Activated CD4-positive, alpha-beta T cell treated with anti-CD3 and anti-CD28 coated beads for 36 hours (primary cell): ENCODE measurements around the gene ACADSB. TPM values are rescaled to one million over a fixed set of nuclear protein-coding genes. Genes with fewer than 3 reads are reported as not detected.

Experiments
- ATAC-seq: fragments of 200-7000 bp; cut with Tn5 transposase; one replicate; pipeline ENCODE4 v1.10.0; 2021; ENCODE audit warnings: mild to moderate bottlenecking, moderate library complexity
- CTCF ChIA-PET: fragments of 350-600 bp; sonication (Branson Sonifier 250); formaldehyde crosslinking; loops from one replicate; lab custom pipeline; 2021; ENCODE audit warnings: antibody characterized with exemption; lab: Charles Lee
- POLR2A ChIA-PET: fragments of 350-600 bp; sonication (Branson Sonifier 250); formaldehyde crosslinking; loops from one replicate; lab custom pipeline; 2021; ENCODE audit warnings: antibody characterized with exemption, inconsistent platforms; lab: Charles Lee
- DNase-seq: peaks from one replicate; pipeline ENCODE4 v3.0.0-alpha.2; 2020
- H3K27ac Mint-ChIP-seq: one replicate; pipeline ENCODE4 v1.8.0; 2021; ENCODE audit warnings: mixed read lengths
- H3K27me3 Mint-ChIP-seq: one replicate; pipeline ENCODE4 v1.8.0; 2021; ENCODE audit warnings: mixed read lengths
- H3K36me3 Mint-ChIP-seq: one replicate; pipeline ENCODE4 v1.8.0; 2021; ENCODE audit warnings: low read depth, mixed read lengths
- H3K4me1 Mint-ChIP-seq: one replicate; pipeline ENCODE4 v1.8.0; 2021; ENCODE audit warnings: mixed read lengths
- H3K4me3 Mint-ChIP-seq: one replicate; pipeline ENCODE4 v1.8.0; 2021; ENCODE audit warnings: mild to moderate bottlenecking, moderate library complexity, mixed read lengths
- H3K9me3 Mint-ChIP-seq: one replicate; pipeline ENCODE4 v1.8.0; 2021; ENCODE audit warnings: low read depth, mixed read lengths
- intact Hi-C, 2 experiments: fragments of 100-400 bp; cut with DNase I in 1 of 2; cut with micrococcal nuclease in 1 of 2; formaldehyde crosslinking; loops; one replicate each; pipeline versions ENCODE4 v1.14.2 to v1.15.1; 2022 to 2024; cut with DNase I, micrococcal nuclease
- total RNA-seq, 2 experiments: library from RNA; stranded (reverse); gene quantifications; one replicate each; pipeline ENCODE4 v1.2.3, GENCODE V29; 2021

The ACADSB gene
- total RNA-seq, 2 experiments from 2014 or later = 24.0 to 25.5 TPM

DNA sequence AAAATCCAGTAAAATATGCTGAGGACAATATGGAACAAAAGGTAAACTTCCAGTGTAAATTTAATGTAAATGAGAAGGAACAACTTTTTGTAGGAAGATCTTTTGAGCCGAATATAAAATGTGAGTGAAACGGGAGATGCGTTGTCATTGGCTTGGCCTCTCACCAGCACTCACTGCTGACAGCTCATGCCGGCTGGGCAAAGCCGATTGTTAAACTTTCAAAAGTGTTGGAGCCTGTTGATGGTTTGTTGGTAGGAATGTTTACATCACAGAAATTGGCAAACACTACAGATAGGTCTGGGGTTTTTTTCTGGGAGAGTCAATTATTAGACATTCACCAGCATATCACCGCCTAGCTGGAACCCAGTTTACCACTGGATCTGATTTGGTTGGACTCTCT, 22.5 kb upstream of the ACADSB start:
- CTCF ChIA-PET = no interaction called here
- H3K4me3 Mint-ChIP-seq = no peak overlapping the region
- no peak overlapping the region for H3K27ac Mint-ChIP-seq
- ATAC-seq (no peak), DNase-seq (no peak)
- POLR2A ChIA-PET = no interaction called here
- no peaks in the 10 kb centered on the region for H3K27me3 Mint-ChIP-seq
- peaks cover 8% of the 10 kb centered on the region for H3K36me3 Mint-ChIP-seq
- H3K4me1 Mint-ChIP-seq = peaks cover 8% of the 10 kb centered on the region
- intact Hi-C loops = no loop called here
- no peaks in the 10 kb centered on the region for H3K9me3 Mint-ChIP-seq

DNA sequence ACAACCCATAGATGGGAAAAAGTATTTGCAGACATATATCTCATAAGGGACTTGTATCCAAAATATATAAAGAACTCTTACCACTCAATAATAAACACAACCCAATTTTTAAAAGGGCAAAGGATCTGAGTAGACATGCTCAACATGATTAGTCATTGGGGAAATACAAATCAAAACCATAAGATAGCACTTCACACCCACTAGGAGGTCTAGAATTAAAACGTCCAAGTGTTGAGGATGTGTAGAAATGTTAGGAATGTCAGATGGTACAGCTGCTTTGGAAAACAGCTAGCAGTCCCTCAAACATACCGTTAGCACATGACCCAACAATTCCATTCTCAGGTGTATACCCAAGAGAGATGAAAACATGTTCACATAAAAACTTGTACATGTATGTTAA, 20.3 kb upstream of the ACADSB start:
- H3K27me3 Mint-ChIP-seq = no peaks in the 10 kb centered on the region
- no peak for DNase-seq
- H3K27ac Mint-ChIP-seq = no peak overlapping the region
- peaks cover 15% of the 10 kb centered on the region for H3K36me3 Mint-ChIP-seq
- intact Hi-C loops = no loop called here
- no peaks in the 10 kb centered on the region for H3K9me3 Mint-ChIP-seq
- H3K4me1 Mint-ChIP-seq = peaks cover 2% of the 10 kb centered on the region
- no peak overlapping the region for H3K4me3 Mint-ChIP-seq
- no peak for ATAC-seq
- ChIA-PET POLR2A (no interaction called here), CTCF (no interaction called here)

DNA sequence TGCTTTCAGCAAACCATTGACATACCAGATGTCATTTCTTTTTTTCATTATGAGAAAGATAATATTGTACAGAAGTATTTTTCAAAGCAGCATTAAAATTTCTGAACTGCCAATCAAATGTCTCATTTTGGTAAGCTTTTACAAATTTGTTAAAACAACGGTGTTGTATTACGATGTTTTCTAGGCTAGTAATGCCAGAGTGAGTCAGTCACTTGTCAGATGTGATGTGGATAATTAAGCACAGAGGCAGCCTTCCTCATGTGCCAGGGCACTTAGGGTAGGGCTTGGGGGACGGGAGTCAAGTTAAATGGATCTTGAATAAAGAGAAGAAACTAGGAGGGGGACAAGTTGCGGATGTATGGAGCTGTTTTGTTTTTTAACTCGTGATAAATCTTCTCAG, 18.5 kb upstream of the ACADSB start:
- DNase-seq = no peak
- no peak for ATAC-seq
- Mint-ChIP-seq H3K36me3 (peaks cover 27% of the 10 kb centered on the region), H3K4me1 (peaks cover 2% of the 10 kb centered on the region), H3K4me3 (no peak overlapping the region), H3K27me3 (no peaks in the 10 kb centered on the region), H3K9me3 (no peaks in the 10 kb centered on the region), H3K27ac (peak overlapping the region; percentile 75)
- intact Hi-C loops = no loop called here
- CTCF ChIA-PET = interaction anchor here (0.9 to 2.0 kb wide), 4 partner anchors 9 to 15 kb away, joined by 3 to 12 read pairs (median 5); no protein-coding TSS in a partner anchor
- POLR2A ChIA-PET = interaction anchor here (0.6 kb wide), 1 partner anchor 11 kb away, joined by 4 read pairs; no protein-coding TSS in a partner anchor

DNA sequence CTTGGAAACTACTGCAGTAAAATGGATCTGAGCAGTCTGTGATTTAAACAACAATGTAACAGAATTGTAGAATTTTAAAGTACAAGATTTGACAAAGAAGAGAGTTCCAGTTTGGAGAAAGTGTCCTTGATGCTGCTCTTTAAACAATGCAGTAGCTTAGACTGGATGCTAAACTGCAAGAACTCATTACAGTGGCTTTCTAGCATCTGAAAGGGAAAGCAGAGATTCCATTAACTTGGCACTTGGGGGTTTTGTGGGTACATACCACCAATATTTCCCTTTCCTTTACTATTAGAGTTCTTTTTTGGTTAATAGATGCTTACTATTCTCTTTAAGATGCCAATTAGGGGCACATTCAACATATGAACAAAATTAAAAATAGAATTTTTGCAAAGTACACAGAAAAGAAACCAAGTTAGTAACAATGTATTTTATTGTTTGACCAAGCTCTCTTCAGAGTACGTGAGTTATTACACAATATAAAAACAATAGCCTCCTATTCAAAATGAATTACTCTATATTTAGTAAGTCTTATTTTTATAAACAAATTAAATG, 16.7 kb upstream of the ACADSB start:
- no peak for DNase-seq
- Mint-ChIP-seq H3K4me3 (no peak overlapping the region), H3K27me3 (no peaks in the 10 kb centered on the region), H3K4me1 (peaks cover 2% of the 10 kb centered on the region), H3K36me3 (peaks cover 34% of the 10 kb centered on the region), H3K27ac (no peak overlapping the region), H3K9me3 (no peaks in the 10 kb centered on the region)
- ATAC-seq = no peak
- intact Hi-C loops = no loop called here
- POLR2A ChIA-PET = no interaction called here
- CTCF ChIA-PET = interaction anchor here (0.7 to 1.6 kb wide), 2 partner anchors 16 to 519 kb away, joined by 3 read pairs; no protein-coding TSS in a partner anchor

DNA sequence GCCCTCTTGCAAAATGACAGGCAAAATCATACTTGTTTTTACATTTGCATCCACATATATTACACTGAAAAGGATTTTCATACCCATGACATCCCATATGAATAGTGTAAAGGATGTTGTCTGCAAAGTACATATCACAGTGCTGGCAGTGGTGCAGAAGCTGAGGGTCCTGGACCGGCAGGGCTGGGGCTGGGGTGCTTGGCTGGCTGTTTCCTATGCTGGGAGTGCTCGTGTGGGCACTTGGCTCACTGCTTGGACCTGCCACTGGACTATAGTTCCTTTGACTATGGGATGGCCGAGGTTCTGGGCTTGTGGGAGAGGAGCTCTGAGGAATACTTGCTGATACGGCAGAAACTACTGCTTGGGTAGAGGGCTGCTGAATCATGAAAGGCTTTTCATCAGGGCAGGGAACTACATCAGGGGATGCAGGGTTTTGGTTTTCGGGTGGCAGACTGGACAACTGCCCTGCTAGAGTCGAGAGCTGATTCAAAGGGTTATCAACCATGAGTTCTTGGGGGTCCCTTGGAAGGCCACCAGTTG, 14.9 kb upstream of the ACADSB start:
- intact Hi-C loops = no loop called here
- POLR2A ChIA-PET = no interaction called here
- H3K36me3 Mint-ChIP-seq = peaks cover 32% of the 10 kb centered on the region

DNA sequence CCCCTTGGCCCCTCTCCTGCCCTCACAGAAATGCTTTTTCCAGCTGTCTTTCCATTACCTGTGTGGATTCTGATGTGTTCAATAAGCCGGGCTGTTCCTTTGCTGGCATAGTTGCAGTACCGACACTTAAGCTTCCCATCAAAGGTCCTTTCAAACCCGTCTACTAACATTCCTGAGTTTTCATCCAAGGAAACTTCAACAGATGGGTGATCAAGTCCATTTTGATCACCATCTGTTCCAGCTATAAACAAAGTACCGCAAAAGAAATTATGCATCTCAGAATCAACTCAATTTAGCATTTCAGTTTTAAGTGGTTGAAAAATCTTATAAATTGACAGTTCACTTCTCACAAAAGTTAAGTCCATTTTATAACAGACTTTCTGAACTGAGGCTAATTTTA, 12.9 kb upstream of the ACADSB start:
- Mint-ChIP-seq H3K4me3 (no peak overlapping the region), H3K27ac (no peak overlapping the region), H3K4me1 (peaks cover 21% of the 10 kb centered on the region), H3K9me3 (no peaks in the 10 kb centered on the region), H3K27me3 (no peaks in the 10 kb centered on the region), H3K36me3 (peaks cover 30% of the 10 kb centered on the region)
- CTCF ChIA-PET = interaction anchor here (1.6 to 2.0 kb wide), 2 partner anchors 11 to 15 kb away, joined by 4 to 5 read pairs; no protein-coding TSS in a partner anchor
- POLR2A ChIA-PET = no interaction called here
- ATAC-seq = no peak
- no peak for DNase-seq
- intact Hi-C loops = no loop called here

More for the DNA sequence above, 14.9 kb upstream of the ACADSB start:
- H3K9me3 Mint-ChIP-seq = no peaks in the 10 kb centered on the region
- no peak overlapping the region for H3K27ac Mint-ChIP-seq
- peaks cover 4% of the 10 kb centered on the region for H3K4me1 Mint-ChIP-seq
- DNase-seq (no peak), ATAC-seq (no peak)
- CTCF ChIA-PET = no interaction called here
- H3K4me3 Mint-ChIP-seq = no peak overlapping the region
- H3K27me3 Mint-ChIP-seq = no peaks in the 10 kb centered on the region

DNA sequence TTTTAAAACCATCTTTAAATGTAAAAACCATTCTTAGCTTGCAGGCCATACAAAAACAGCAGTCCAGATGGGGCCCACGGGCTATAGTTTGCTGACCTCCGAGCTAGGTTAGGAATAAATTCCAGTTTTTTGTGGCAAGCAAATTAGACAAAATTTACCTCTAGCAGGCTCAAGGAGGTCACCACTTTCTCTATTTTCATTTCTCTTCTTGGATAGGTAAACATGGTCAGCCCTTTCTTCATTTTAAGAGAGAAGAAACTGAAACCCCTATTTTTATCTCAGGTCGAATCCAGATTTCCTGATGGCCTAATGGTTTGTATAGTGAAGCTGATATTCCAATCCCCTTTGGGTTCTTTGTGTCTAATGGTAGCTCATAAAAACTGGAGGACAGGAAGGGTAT, 10.9 kb upstream of the ACADSB start:
- ATAC-seq (no peak), DNase-seq (no peak)
- Mint-ChIP-seq H3K27me3 (no peaks in the 10 kb centered on the region), H3K4me1 (peaks cover 30% of the 10 kb centered on the region), H3K36me3 (peaks cover 27% of the 10 kb centered on the region), H3K27ac (peak overlapping the region; percentile 26), H3K9me3 (no peaks in the 10 kb centered on the region), H3K4me3 (no peak overlapping the region)
- CTCF ChIA-PET = interaction anchor here (1.1 to 1.2 kb wide), 2 partner anchors 9 to 17 kb away, joined by 4 to 7 read pairs; partner anchors contain the start of gene PSTK
- POLR2A ChIA-PET = interaction anchor here (0.6 to 1.2 kb wide), 3 partner anchors 9 to 44 kb away, joined by 3 to 4 read pairs (median 3); partner anchors contain the start of gene C10orf88
- intact Hi-C loops = no loop called here

DNA sequence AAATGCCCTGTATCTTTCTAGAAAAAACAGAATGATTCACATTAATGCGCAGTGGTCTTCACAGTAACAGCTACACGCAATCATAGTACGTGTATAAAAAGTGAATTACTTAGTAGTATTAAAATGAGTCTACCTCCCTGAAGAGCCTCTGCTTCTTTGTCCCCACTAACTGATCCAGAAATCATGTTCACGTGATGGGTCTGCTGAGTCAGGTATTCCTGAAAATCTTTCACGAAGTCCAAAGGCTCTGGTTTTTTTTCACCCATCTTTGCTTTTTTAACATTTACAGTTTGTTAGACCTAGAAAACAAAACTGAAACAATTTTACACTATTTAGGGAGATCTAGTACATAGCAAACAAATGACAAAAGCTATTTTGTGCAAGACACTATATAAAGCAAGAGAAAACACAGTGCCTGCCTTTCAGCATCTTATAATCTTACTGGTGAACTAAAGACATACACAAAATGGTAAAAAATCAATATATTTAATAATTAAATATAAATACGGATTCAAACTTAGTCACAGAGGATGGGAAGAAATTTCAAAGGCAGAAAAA, 10.4 kb upstream of the ACADSB start:
- DNase-seq (no peak), ATAC-seq (no peak)
- Mint-ChIP-seq H3K27me3 (no peaks in the 10 kb centered on the region), H3K27ac (peak overlapping the region; percentile 26), H3K9me3 (no peaks in the 10 kb centered on the region), H3K4me1 (peaks cover 30% of the 10 kb centered on the region), H3K4me3 (no peak overlapping the region), H3K36me3 (peaks cover 27% of the 10 kb centered on the region)
- intact Hi-C loops = no loop called here
- ChIA-PET POLR2A (interaction anchor here (0.6 to 1.2 kb wide), 3 partner anchors 9 to 44 kb away, joined by 3 to 4 read pairs (median 3); partner anchors contain the start of gene C10orf88), CTCF (interaction anchor here (1.1 to 1.9 kb wide), 3 partner anchors 9 to 18 kb away, joined by 4 to 7 read pairs (median 7); partner anchors contain the start of gene PSTK)

DNA sequence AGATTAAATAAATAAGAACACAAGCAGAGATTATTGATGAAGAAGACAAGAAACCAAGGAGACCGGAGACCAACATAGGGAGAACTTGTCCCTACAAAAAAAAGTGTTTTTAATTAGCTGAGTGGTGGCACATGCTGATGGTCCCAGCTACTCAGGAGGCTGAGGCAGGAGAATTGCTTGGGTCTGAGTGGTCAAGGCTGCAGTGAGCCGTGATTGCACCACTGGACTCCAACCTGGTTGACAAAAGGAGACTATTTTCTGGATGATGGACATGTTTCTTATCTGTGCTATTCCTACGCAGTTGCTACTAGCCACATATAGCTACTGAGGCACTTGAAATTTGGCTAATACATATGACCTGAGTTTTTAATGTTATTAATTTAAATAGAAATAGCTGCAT, 9.9 kb upstream of the ACADSB start:
- intact Hi-C loops = no loop called here
- Mint-ChIP-seq H3K4me3 (no peak overlapping the region), H3K4me1 (peaks cover 34% of the 10 kb centered on the region), H3K27ac (no peak overlapping the region), H3K27me3 (no peaks in the 10 kb centered on the region), H3K36me3 (peaks cover 25% of the 10 kb centered on the region), H3K9me3 (no peaks in the 10 kb centered on the region)
- ChIA-PET CTCF (interaction anchor here (1.2 to 1.9 kb wide), 2 partner anchors 8 to 18 kb away, joined by 4 to 7 read pairs; no protein-coding TSS in a partner anchor), POLR2A (interaction anchor here (1.2 kb wide), 1 partner anchor 8 kb away, joined by 4 read pairs; no protein-coding TSS in a partner anchor)
- ATAC-seq (no peak), DNase-seq (no peak)

DNA sequence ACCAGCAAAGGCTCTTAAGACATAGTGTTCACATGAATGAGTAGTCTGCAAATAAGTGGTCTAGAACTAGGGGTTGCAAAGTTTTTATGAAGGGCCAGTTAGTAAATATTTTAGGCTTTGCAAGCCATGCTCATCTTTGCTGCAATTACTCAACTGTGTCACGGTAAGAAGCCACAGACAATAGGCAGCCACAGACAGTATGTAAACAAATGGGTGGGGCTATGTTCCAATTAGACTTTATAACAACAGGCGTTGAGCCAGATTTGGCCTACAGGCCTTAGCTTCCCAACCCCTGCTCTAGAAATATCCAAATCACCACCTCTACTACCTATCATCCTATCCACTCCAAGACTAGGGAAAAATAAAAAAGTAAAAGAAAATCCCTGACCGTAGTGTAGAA, 9.5 kb upstream of the ACADSB start:
- intact Hi-C loops = no loop called here
- no peaks in the 10 kb centered on the region for H3K9me3 Mint-ChIP-seq
- DNase-seq = no peak
- peaks cover 21% of the 10 kb centered on the region for H3K36me3 Mint-ChIP-seq
- H3K4me1 Mint-ChIP-seq = peaks cover 34% of the 10 kb centered on the region
- ATAC-seq = no peak
- no peak overlapping the region for H3K4me3 Mint-ChIP-seq
- peak overlapping the region; percentile 8 for H3K27ac Mint-ChIP-seq
- H3K27me3 Mint-ChIP-seq = no peaks in the 10 kb centered on the region
- CTCF ChIA-PET = interaction anchor here (0.9 to 1.9 kb wide), 2 partner anchors 16 to 18 kb away, joined by 3 to 7 read pairs; no protein-coding TSS in a partner anchor
- POLR2A ChIA-PET = interaction anchor here (1.2 kb wide), 1 partner anchor 8 kb away, joined by 4 read pairs; no protein-coding TSS in a partner anchor

DNA sequence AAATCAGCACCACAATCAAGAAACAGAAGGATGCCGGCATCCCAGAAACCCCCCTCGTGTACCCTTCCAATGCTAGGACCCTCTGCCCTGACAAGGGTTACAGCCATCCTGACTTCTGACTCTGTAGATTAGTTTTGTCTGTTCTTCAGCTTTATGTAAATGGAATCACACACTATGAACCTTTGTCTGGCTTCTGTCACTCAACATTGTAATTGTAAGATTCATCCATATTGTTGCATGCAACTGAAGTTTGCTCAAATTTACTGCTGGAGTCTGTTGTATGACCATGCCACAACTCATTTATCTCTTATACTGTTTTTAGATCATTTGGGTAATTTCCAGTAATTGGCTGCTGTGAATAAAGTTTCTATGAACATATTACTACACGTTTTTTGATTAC, 8.7 kb upstream of the ACADSB start:
- no peaks in the 10 kb centered on the region for H3K27me3 Mint-ChIP-seq
- no peaks in the 10 kb centered on the region for H3K9me3 Mint-ChIP-seq
- peaks cover 36% of the 10 kb centered on the region for H3K4me1 Mint-ChIP-seq
- no peak for DNase-seq
- CTCF ChIA-PET = interaction anchor here (0.9 to 1.9 kb wide), 2 partner anchors 17 to 19 kb away, joined by 3 to 7 read pairs; no protein-coding TSS in a partner anchor
- POLR2A ChIA-PET = no interaction called here
- H3K4me3 Mint-ChIP-seq = no peak overlapping the region
- peaks cover 16% of the 10 kb centered on the region for H3K36me3 Mint-ChIP-seq
- intact Hi-C loops = loop anchor here in 1 of 2 experiments (10.0 kb wide), 1 partner anchor 1415 kb away; the partner anchor contains the start of gene OAT
- peak overlapping the region; percentile 83 for H3K27ac Mint-ChIP-seq
- peak; percentile 65 for ATAC-seq
